ENCODE data around the gene LRP11.

LRP11 gene

DNA sequence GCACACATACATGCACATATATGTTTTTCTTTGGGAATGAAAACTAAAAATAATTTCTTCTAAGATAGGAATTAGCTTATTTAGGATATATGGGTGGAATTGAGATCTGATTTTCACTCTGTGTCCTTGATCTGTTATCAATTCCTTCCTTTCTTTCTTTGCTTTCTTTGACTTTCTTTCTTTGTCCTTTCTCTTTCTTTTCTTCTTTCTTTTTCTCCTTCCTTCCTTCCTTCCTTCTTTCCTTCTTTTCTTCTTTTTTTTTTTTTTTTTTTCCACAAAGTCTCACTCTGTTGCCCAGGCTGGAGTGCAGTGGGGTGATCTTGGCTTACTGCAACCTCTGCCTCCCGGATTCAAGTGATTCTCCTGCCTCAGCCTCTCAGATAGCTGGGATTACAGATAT is 86.5 kb downstream of the LRP11 start:
- DNase-seq: no peak

DNA sequence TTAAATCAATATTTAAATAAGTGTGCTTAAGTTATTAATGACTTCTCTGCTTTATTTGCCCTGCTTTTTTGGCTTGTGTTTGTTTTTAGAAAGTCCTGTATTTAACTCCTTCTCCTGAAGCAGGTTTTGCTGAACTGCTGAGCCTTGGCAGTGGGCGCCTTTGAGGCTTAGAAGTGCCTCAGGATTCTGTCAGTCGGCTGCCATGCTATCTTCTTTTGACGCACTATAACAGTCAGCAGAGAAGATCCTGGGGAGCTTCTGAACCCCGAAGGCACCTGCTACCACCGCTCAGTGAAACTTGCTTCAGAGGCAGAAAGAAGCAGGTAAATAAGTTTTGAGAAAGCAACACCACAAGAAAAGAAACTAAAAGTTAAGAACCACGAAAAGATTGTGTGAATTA is 92.2 kb downstream of the LRP11 start:
- DNase-seq: no peak

DNA sequence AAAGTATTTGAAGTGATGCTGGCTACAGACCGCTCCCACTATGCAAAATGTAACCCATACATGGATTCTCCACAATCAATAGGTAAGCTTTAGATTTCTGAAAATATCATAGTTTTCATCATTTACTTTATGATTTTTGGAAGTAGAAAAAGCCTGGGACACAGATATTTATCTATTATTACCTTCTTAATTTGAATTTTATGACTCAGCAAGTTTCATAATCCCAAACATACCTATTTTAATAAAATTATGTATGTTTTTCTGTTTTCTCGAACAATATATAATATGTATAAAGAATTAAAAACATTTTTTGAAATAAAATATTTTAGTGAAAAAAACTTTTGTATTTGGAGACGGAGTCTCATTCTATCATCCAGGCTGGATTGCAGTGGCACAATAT is 93.0 kb downstream of the LRP11 start:
- no peak for DNase-seq

DNA sequence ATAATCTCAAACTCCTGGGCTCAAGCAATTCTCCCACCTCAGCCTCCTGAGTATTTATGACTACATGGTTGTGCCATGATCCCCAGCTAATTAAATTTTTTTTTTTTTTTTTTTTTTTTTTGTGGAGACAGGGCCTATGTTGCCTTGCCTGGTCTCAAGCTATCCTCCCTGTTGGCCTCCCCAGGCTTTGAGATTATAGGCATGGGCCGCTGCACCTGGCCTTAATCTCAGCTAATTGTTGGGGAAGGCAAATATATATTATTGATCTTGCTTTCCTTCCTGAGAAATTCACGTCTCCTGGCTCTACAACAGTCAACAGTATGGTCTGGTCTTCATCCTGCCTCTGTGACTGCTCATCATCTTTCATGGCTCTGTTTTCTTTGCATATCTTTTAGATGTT is 94.5 kb downstream of the LRP11 start:
- no peak for DNase-seq
